GM21619 (cell line): ENCODE data around the gene DENND4A.
"Not testable (repeated sequence)": the region's sequence is repeated elsewhere in the genome, so short reads cannot be mapped to it uniquely, and the experiment has no call there.

Experiments used
- ATAC-seq: cut with Tn5 transposase; IDR thresholded peaks from one replicate; pipeline ENCODE4 v1.9.1; 2021; ENCODE audit not compliant: unreplicated experiment

Gene DENND4A

GRCh38 chr15:65759441-65759840 is 32.7 kb downstream of the DENND4A start:
- ATAC-seq: no peak

- ATAC-seq: no peak
These were observed 33.9 kb downstream of the DENND4A start for GRCh38 chr15:65758242-65758641.

DNA sequence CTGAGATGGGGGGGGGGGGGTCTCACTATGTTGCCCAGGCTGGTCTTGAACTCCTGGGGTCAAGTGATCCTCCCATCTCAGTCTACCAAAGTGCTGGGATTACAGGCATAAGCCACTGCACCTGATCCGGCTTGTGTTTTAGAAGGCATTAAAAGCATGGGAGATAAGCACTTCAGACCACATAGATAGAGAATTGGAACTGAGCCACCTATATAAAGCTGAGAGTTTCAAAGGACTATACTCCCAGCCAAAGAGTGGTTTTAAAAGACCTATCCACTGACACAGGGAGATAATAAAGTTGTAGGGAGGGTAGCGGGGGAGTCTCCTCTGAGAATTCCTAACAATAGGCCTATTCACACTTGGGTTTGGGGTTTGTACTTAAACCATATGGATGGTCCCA is 34.8 kb downstream of the DENND4A start:
- ATAC-seq: no peak

DNA sequence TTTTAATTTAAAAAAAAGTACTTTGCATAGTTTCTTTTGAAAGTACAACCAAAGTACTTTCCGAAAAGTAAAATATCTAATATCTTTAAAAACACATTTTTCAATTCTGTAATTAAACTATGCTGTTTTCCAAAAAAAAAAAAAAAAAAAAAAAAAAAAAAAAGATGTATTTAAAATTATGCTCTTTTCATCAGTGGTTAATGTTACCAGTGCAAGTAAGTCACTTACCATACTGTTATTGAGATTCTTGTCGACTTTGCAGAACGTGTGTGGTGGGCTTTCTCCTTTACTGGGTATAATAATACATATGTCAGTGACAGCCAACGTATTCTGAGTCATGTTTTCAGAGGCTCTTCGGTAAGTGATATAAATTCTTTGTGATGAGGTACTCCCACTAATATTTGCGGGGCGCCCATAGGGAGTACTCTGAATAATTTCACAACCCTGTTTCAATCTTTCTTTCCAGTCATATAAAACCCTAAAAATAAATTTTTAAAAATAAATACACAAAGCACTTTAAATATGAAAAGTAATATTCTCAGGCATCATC is 39.9 kb downstream of the DENND4A start:
- no peak for ATAC-seq

DNA sequence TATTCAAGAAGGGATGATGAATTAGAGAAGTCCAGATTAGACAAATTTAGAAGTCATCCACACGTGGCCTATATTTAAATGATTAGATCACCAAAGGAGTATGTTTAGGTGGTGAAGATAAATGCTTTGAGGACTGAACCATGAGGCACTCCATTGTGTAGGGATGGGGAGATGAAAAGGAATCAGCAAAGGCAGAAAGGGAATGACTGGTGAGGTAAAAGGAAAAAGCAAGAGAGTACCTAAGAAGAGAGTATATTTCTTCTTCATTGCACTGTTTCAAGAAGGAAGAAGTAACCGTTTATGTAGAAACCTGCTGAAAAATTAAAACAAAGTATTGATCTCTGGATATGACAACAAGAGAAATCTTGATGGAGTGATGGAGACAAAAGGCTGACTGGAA is 40.7 kb downstream of the DENND4A start:
- no peak for ATAC-seq

DNA sequence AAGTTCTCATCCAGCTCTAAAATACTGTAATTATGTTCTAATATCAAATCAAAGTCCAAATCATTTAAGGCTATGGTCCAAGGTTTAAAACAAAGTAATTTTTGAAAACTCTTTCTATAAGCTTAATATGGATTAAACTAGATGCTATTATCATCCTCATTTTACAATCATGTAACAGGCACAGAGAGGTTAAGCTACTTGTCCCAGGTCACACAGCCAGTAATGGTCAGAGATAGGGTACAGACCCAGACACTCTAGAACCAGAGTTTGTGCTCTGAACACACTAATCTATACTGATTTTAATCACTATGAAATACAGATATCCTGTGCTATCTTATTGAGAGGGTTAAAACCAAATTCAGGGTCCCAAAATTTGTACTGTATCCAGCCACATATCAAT is 44.8 kb downstream of the DENND4A start:
- ATAC-seq: no peak

DNA sequence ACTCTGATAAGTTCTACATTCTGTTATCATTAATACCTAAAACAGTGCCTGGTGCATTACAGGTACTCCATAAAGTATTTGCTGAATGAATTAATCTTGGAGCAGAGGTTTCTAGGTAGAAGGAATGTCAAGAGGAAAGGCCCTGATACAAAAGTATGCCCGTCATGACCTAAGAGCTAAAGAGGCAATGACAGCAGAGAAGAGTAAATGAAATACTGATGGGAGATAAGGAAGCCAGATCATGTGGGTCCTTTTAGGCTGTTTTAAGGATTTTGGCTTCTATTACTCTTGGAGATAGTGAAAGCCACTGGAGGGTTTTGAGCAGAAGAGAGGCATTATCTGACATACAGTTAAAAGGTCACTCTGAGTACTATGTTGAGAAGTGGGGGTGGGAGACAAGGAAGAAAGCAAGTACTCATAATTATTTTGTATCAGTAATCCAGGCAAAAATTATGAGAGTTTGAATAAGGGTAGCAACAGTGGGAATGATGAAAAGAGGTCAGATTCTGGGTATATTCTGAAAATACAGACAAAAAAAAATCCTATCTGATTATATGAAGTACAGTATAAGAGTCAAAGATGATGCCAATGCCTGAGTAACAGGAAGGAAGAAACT is 48.3 kb downstream of the DENND4A start:
- no peak for ATAC-seq

- no peak for ATAC-seq
These were observed 51.9 kb downstream of the DENND4A start for GRCh38 chr15:65740148-65740547.

- ATAC-seq: no peak
These were observed 53.4 kb downstream of the DENND4A start for GRCh38 chr15:65738649-65739048.

DNA sequence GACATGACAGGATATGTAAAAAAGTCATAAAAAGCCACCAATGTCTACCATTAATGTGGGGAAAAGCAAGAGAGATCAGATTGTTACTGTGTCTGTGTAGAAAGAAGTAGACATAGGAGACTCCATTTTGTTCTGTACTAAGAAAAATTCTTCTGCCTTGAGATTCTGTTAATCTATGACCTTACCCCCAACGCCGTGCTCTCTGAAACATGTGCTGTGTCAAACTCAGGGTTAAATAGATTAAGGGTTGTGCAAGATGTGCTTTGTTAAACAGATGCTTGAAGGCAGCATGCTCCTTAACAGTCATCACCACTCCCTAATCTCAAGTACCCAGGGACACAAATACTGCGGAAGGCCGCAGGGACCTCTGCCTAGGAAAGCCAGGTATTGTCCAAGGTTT is 58.5 kb downstream of the DENND4A start:
- not testable (repeated sequence) for ATAC-seq

DNA sequence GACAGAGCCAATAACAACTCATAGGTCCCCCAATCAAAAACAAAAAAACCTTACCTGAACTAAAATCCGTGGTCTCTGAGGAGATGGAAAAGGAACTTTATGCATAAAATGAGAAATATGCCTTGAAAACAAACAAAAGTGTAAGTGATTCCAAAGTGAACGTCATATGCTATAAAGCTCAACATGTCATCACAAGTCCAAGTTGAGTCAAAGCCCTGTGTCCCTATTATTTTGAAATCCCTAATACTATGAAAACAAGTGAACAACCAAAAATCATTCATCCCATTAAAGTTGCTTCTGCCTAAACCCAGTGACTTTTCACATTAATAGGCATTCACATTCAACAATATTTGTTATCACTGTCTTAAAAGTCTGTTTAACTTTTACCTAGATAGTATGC is 59.4 kb downstream of the DENND4A start:
- no peak for ATAC-seq

GRCh38 chr15:65731926-65732325 is 60.2 kb downstream of the DENND4A start:
- ATAC-seq: no peak

- ATAC-seq: no peak
These were observed 61.4 kb downstream of the DENND4A start for GRCh38 chr15:65730549-65731172.

DNA sequence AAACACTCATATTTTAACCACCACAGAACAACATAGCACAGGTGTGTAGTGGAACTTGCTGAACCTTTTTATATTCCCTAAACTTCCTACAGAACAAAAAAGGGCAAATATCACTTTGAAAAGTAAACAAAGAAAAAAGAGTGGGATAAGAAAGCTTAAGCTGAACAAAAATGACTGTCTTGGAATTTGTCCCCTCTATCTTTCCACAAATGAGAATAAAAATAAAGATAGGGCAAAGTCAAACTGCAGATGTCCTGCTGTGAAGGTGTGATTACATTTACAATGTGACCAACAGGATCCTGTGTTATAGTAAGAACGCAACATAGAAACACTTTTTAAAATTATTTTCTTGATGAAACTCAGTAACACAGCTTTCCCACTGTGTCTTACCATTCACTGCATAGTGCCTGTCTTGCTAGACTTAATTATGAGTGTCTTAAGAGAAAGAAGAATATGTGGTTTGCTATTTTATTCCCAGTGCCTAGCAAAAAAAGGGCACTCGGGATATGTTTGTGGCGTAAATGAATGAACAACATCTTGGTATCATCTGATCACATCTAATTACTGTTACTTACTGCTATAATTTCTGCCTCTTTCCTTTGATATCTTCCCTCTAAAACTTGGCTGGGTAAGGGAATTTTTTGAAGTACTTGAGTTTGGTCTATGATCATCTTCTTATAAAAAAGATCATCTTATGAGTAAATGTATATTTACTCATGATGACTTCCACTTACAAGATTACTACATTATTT is 67.5 kb downstream of the DENND4A start:
- no peak for ATAC-seq

- no peak for ATAC-seq
These were observed 68.2 kb downstream of the DENND4A start for GRCh38 chr15:65723876-65724275.

DNA sequence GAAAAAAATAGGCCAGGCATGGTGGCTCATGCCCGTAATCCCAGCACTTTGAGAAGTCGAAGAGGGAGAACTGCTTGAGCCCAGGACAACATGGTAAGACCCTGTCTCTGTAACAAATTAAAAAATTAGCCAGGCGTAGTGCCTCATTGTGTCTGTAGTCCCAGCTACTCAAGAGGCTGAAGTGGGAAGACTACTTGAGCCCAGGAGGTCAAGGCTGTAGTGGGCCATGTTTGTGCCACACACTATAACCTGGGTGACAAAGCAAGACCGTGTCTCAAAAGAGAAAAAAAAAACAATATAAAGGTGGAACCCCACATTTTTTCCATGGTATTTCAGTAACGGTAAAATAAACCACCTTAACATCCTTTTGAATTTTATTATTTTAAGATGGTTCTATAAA is 69.9 kb downstream of the DENND4A start:
- ATAC-seq: no peak

GRCh38 chr15:65712415-65712814 is 79.7 kb downstream of the DENND4A start:
- no peak for ATAC-seq

GRCh38 chr15:65695081-65695480 is 97.0 kb downstream of the DENND4A start:
- ATAC-seq: no peak

- ATAC-seq: no peak
These were observed 101.3 kb downstream of the DENND4A start for GRCh38 chr15:65690778-65691177.

GRCh38 chr15:65690173-65690572 is 101.9 kb downstream of the DENND4A start:
- ATAC-seq: no peak

DNA sequence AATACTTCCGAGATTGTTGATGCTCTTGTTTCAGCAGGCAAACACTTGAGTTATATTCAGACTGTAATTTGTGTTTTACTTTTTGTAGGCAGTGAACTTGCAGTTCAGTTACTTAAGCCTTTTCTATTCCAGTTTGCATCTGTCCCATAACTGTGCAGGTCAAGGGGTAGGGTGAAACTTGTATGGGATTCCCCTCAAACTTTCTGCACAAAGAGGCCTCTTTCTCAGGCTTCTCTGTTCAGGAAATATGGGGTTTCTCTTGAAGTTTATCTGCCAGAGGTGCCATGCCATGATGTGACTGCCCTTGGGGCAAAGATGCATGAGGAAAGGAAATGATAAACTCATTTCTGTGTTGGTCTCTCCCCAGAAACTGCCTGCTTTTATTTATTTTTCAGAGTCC is 103.6 kb downstream of the DENND4A start:
- no peak for ATAC-seq

DNA sequence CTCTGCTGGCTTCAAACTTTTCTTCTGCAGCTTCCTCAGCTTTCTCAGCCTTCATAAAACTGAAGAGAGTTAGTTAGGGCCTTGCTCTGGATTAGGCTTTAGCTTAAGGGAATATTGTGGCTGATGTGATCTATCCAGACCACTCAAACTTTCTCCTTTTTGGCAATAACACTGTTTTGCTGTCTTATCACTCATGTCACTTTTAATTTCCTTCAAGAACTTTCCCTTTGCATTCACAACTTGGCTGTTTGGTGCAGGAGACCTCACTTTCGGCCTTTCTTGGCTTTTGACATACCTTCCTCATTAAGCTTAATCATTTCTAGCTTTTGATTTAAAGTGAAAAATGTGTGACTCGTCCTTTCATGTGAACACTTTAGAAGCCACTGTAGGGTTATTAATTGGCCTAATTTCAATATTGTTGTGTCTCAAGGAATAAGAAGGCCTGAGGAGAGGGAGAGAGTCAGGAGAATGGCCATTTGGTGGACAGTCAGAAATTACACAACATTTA is 109.6 kb downstream of the DENND4A start:
- ATAC-seq: no peak
